HG03439 (cell line): Measurements from ENCODE around the gene SECTM1.

Experiments
- ATAC-seq: cut with Tn5 transposase; IDR thresholded peaks from one replicate; pipeline ENCODE4 v1.9.1; 2021; ENCODE audit warnings: mild to moderate bottlenecking, moderate library complexity; ENCODE audit not compliant: unreplicated experiment

Gene SECTM1

GRCh38 chr17:82317394-82318168 is 16.0 kb downstream of the SECTM1 start, which contains the start of gene CD7:
TSS of gene CD7 (minus strand) at chr17:82317608. CDS start at chr17:82317495, 113 bp downstream.
- no peak for ATAC-seq

DNA sequence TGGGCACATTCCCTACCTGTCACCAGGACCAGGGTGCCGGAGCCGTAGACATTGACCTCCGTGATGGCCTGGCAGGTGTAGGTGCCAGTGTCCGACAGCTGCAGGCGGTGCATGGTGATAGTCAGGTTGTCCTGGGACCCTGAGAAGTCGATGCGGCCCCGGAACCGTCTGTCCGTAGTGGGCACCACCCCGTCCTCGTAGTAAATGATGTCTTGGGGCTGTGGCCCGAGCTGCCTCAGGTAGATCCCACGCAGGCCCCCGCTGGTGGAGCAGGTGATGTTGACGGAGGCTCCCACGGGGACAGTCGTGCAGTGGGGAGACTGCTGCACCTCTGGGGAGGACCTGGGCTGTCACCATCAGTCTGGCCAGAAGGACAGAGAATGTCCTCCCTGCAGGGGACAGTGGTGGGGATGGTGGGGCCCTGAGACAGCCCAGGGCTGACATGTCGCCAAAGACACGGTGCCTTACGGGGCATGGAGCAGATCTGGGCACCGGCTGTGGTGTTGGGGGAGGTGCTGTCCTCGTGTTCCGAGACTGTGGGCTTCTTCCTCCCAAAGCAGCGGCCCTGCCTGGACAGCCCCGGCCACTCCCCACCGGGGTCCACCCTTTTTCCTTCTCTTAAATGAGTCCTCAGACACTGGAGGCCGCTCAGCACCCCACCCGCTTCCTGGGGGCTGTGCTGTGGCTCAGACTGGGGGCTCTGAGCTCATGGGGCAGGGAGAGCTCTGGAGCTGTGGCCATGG is 16.7 kb downstream of the SECTM1 start:
- ATAC-seq, result no peak

- ATAC-seq, result no peak
These were observed 17.7 kb downstream of the SECTM1 start for GRCh38 chr17:82315703-82316358.

GRCh38 chr17:82314727-82315605 is 18.6 kb downstream of the SECTM1 start:
- no peak for ATAC-seq

GRCh38 chr17:82314012-82314726 is 19.4 kb downstream of the SECTM1 start:
- ATAC-seq, result no peak

GRCh38 chr17:82313195-82314011 is 20.2 kb downstream of the SECTM1 start:
- no peak for ATAC-seq

- ATAC-seq, result no peak
These were observed 21.6 kb downstream of the SECTM1 start for GRCh38 chr17:82311971-82312370.

- no peak for ATAC-seq
These were observed 22.7 kb downstream of the SECTM1 start for GRCh38 chr17:82310877-82311276.

- ATAC-seq, result no peak
These were observed 23.7 kb downstream of the SECTM1 start for GRCh38 chr17:82309656-82310570.

- no peak for ATAC-seq
These were observed 27.8 kb downstream of the SECTM1 start for GRCh38 chr17:82305727-82306300.

DNA sequence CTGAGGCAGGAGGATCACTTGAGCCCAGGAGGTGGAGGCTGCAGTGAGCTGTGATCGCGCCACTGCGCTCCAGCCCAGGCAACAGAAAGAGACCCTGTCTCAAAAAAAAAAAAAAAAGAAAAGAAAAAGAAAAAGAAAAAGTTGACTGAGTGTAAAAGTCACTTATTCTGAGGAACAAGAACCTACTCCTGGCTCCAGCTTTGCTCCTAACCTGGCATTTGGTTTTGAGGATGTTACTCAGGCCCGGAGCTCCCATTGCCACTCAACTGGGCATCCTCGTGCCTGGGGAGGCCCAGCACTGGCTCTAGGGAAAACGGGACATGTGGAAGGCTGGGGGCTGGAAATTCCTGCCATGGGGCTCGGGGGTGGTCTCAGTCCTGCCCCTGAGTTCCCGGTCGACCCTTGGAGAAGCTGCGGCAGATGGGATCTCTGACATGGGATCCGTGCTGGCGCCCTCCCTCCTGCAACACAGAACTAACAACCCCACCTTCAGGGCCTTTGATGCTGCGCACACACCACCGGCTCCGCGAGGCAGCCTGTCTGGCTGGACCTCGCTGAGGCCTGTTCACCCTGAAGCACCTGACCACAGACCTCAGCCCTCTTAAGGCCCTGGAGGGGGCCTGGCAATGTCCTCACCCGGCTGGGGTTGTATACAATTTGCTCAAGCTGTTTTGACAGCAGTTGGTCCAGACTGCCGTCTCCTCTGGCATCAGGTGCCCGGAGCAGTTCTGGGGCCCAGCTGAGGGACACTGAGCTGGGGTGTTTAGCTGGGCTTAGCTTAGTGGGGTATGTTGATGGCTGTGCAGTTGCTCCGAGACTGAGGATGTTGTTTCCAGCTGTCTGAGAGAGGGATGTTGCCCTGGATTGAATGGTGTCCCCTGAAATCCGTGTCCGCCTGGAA is 28.5 kb downstream of the SECTM1 start:
- ATAC-seq, result no peak

GRCh38 chr17:82303944-82304808 is 29.4 kb downstream of the SECTM1 start:
- ATAC-seq, result no peak

GRCh38 chr17:82302991-82303943 is 30.3 kb downstream of the SECTM1 start:
- ATAC-seq, result no peak

DNA sequence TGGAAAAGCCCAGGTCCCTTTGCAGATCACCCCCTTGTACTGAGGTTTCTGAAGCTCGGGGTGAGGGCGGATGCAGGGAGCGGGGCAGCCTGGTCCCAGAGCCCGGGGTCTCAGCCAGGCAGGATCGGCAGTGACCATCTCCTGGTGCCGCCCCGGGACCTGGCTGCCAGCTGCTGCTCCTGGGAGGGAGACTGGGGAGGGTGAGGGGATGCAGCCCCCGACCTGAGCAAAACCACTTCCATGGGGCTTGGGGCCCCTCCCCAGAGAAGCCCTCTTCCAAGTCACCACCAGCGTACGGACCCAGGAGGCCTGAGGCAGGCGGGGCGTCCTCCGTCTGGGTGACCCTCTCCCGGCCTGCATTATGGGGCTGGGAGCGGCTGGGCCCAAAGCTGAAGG is 31.0 kb downstream of the SECTM1 start:
- ATAC-seq, result no peak
